Esophagus muscularis mucosa (tissue), 4 donors: Measurements from ENCODE around the gene PRR4. TPM values are rescaled to one million over a fixed set of nuclear protein-coding genes. Genes with fewer than 3 reads are reported as not detected.

Experiments used
- DNase-seq: peaks from one replicate; pipeline ENCODE4 v3.0.0-alpha.2; 2017; ENCODE audit errors: extremely low spot score
- H3K27ac ChIP-seq, 4 donors: fragments of 200-600 bp; sonication (generic); replicated peaks in 1 of 4; 1 replicate in 3 of 4; 2 replicates in 1 of 4; pipeline ENCODE4 v1.5.1; 2016 to 2019; ENCODE audit warnings: mild to moderate bottlenecking in 1 of 4
- H3K27me3 ChIP-seq, 4 donors: fragments of 200-600 bp; sonication (generic); one replicate each; pipeline versions ENCODE4 v1.5.1 to v1.6.0; 2016 to 2019
- H3K36me3 ChIP-seq, 4 donors: fragments of 200-600 bp; sonication (generic); one replicate each; pipeline ENCODE4 v1.5.1; 2016 to 2019
- H3K4me1 ChIP-seq, 4 donors: fragments of 200-600 bp; sonication (generic); one replicate each; pipeline ENCODE4 v1.5.1; 2016 to 2019
- H3K4me3 ChIP-seq, 4 donors: fragments of 200-600 bp; sonication (generic); 1 replicate in 2 of 4; 2 replicates in 2 of 4; pipeline ENCODE4 v1.5.1; 2016 to 2019; ENCODE audit warnings: mild to moderate bottlenecking in 4 of 4, moderate library complexity in 1 of 4
- H3K9me3 ChIP-seq, 4 donors: fragments of 200-600 bp; sonication (generic); 1 replicate in 3 of 4; 2 replicates in 1 of 4; pipeline ENCODE4 v1.5.1; 2016 to 2019
- EP300 ChIP-seq: sonication (generic); formaldehyde crosslinking; IDR thresholded peaks from one replicate; pipeline ENCODE4 v1.6.1; 2017; ENCODE audit warnings: antibody characterized with exemption
- POLR2A ChIP-seq: fragments of 450-650 bp; IDR thresholded peaks from one replicate; pipeline ENCODE4 v1.6.1; 2017; ENCODE audit warnings: antibody characterized with exemption, moderate library complexity, mild to moderate bottlenecking, low read depth
- POLR2AphosphoS5 ChIP-seq, 2 donors: sonication (generic); formaldehyde crosslinking; IDR thresholded peaks; one replicate each; pipeline ENCODE4 v1.6.1; 2017; ENCODE audit warnings: antibody characterized with exemption in 2 of 2
- WGBS: methylation state at CpG from one replicate; pipeline ENCODE4 v1.1.5; 2018; 5-methylcytosine and 5-hydroxymethylcytosine counted together
- intact Hi-C: fragments of 100-400 bp; cut with DNase I; formaldehyde crosslinking; loops from one replicate; pipeline ENCODE4 v1.15.1; 2023
- small RNA-seq, 3 donors: library from RNA; depleted of rRNA; stranded (forward); fragments of <200 nt; gene quantifications; one replicate each; pipeline ENCODE3, GENCODE V24; 2016
- total RNA-seq, 4 donors: library from RNA; depleted of rRNA; stranded (reverse); fragments of >200 nt; gene quantifications; one replicate each; pipeline versions ENCODE4 v1.1.0 to v1.2.1, GENCODE V29; 2016
- TF ChIP-seq, protein P1 (sequence below), 3 experiments: fragments of 200-600 bp in 2 of 3; fragments of 450-650 bp in 1 of 3; sonication (generic) in 2 of 3; IDR thresholded peaks; one replicate each; pipeline ENCODE4 v1.5.1; 2017 to 2019; ENCODE audit warnings: antibody characterized with exemption in 3 of 3, mild to moderate bottlenecking in 2 of 3, moderate library complexity in 1 of 3

Gene PRR4
- total RNA-seq, 4 donors from 2014 or later, result 1.0 to 2.1 (median 1.6) TPM; not detected in 1

DNA sequence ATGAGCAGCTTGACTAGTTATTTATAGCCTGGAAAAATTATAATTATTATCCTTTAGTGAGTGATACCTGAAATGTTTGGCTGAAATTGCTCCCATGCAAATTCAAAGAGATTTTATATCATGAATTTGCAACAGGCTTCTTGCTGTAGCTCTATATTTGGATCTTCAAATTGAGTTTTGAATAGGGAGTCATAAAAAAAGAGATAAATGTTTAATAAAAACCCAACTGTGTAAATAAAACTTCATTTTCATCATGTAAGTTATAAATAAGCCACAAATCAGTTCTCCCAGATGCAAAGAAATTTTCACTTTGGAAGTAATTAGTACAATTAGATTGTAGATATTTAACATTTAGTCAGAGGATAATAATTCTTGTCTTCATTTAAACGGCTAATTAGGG lies 42.1 kb downstream of the PRR4 start, which contains the start of gene TAS2R8:
TSS of gene TAS2R8 (minus strand) at position 101 of the 400 bp plus-strand sequence. CDS start 306 bp downstream, outside the sequence.
- no peaks in the 10 kb centered on the region for H3K36me3 ChIP-seq
- no peak within 1 kb of the TSS for H3K27ac ChIP-seq
- intact Hi-C loops, result no loop called here
- H3K4me1 ChIP-seq, result no peaks in the 10 kb centered on the region
- 72% methylated on average over 1 of the region's 1 CpG for WGBS
- H3K4me3 ChIP-seq, result no peak within 1 kb of the TSS
- TF ChIP-seq, protein P1, sequence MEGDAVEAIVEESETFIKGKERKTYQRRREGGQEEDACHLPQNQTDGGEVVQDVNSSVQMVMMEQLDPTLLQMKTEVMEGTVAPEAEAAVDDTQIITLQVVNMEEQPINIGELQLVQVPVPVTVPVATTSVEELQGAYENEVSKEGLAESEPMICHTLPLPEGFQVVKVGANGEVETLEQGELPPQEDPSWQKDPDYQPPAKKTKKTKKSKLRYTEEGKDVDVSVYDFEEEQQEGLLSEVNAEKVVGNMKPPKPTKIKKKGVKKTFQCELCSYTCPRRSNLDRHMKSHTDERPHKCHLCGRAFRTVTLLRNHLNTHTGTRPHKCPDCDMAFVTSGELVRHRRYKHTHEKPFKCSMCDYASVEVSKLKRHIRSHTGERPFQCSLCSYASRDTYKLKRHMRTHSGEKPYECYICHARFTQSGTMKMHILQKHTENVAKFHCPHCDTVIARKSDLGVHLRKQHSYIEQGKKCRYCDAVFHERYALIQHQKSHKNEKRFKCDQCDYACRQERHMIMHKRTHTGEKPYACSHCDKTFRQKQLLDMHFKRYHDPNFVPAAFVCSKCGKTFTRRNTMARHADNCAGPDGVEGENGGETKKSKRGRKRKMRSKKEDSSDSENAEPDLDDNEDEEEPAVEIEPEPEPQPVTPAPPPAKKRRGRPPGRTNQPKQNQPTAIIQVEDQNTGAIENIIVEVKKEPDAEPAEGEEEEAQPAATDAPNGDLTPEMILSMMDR (IDR thresholded peaks at IDR 0.05), result no peak
- TF ChIP-seq POLR2A (no peak), EP300 (no peak), POLR2AphosphoS5 (IDR thresholded peaks at IDR 0.05) (no peak)
- no peaks in the 10 kb centered on the region for H3K27me3 ChIP-seq
- no peaks in the 10 kb centered on the region for H3K9me3 ChIP-seq
- DNase-seq, result no peak

- Histone ChIP-seq H3K36me3 (no peaks in the 10 kb centered on the region), H3K27me3 (peaks cover 0 to 3% (median 0%) of the 10 kb centered on the region in 4 donors), H3K27ac (no peak within 1 kb of the TSS), H3K9me3 (no peaks in the 10 kb centered on the region), H3K4me3 (no peak within 1 kb of the TSS), H3K4me1 (no peaks in the 10 kb centered on the region)
- TF ChIP-seq POLR2A (no peak), EP300 (no peak), POLR2AphosphoS5 (IDR thresholded peaks at IDR 0.05) (no peak)
- TF ChIP-seq, protein P1 (IDR thresholded peaks at IDR 0.05), result no peak
- WGBS, result 57% methylated on average over 4 of the region's 4 CpGs
- no peak for DNase-seq
- intact Hi-C loops, result no loop called here
These were observed 46.7 kb downstream of the PRR4 start, which contains the start of gene TAS2R7 for GRCh38 chr12:10802587-10802986. TSS of gene TAS2R7 (minus strand) at chr12:10802627. CDS start at chr12:10802570, 57 bp downstream.

DNA sequence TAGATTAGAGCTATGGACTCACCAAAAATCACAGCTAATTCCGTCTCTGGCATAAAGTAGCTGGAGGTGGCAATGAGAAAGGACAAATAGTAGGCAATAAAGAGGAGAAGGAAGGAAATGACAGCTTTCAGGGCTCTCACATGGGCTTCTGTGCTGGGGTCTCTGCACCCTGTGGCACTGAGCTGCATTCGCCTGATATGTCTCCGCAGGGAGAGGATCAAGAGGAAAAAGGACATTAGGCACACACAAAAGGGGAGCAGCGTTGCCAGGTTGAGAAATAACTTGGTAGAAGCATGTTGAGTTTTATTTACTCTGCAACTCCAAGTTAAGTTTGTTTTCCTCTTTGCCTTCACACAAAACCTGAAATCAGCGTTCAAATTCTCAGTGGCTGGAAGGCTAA lies 47.5 kb downstream of the PRR4 start:
- Histone ChIP-seq H3K9me3 (no peaks in the 10 kb centered on the region), H3K4me1 (no peaks in the 10 kb centered on the region), H3K36me3 (no peaks in the 10 kb centered on the region), H3K27me3 (peaks cover 0 to 3% (median 0%) of the 10 kb centered on the region in 4 donors), H3K4me3 (no peak overlapping the region), H3K27ac (no peak overlapping the region)
- TF ChIP-seq POLR2AphosphoS5 (IDR thresholded peaks at IDR 0.05), result no peak
- TF ChIP-seq POLR2A, result no peak
- TF ChIP-seq, protein P1 (IDR thresholded peaks at IDR 0.05), result no peak
- TF ChIP-seq EP300, result no peak
- DNase-seq, result no peak
- WGBS, result 69% methylated on average over 5 of the region's 5 CpGs
- intact Hi-C loops, result no loop called here

Small RNA genes within 50 kb of the gene (small RNA-seq; reads per million reads assigned to genes)
- 0 reads per million in 3 donors for gene PRR4

Other genes starting within 250 kb of the PRR4 start
- 10 to 100 TPM in 3 of 4 donors, 1 to 10 TPM in 1; 10.0 to 14.2 (median 11.3) TPM for gene MAGOHB, start 235.9 kb downstream of the PRR4 start, total RNA-seq
- 1 to 10 TPM in 1 of 4 donors, under 1 TPM in 1, not detected in 2; 0.50 to 1.2 TPM for gene STYK1, start 175.4 kb downstream of the PRR4 start, total RNA-seq
- gene YBX3, start 126.2 kb downstream of the PRR4 start, total RNA-seq, result 100 to 1,000 TPM; 406 to 604 (median 588) TPM
- not detected for gene TAS2R7, start 46.8 kb downstream of the PRR4 start, total RNA-seq
- gene TAS2R8, start 42.2 kb downstream of the PRR4 start, total RNA-seq, result not detected
- not detected for gene TAS2R9, start 39.3 kb downstream of the PRR4 start, total RNA-seq
- under 1 TPM in 2 of 4 donors, not detected in 2; 0.40 to 0.42 TPM for gene TAS2R10, start 23.1 kb downstream of the PRR4 start, total RNA-seq
- gene PRH1, start 34.8 kb upstream of the PRR4 start, total RNA-seq, result 10 to 100 TPM; 11.0 to 17.0 (median 12.6) TPM
- 1 to 10 TPM in 1 of 4 donors, under 1 TPM in 3; 0.52 to 1.7 (median 0.80) TPM for gene TAS2R13, start 60.1 kb upstream of the PRR4 start, total RNA-seq
- gene PRH2, start 79.8 kb upstream of the PRR4 start, total RNA-seq, result not detected
- gene TAS2R14, start 89.8 kb upstream of the PRR4 start, total RNA-seq, result 1 to 10 TPM; 1.5 to 3.3 (median 1.6) TPM
- 1 to 10 TPM in 3 of 4 donors, under 1 TPM in 1; 0.99 to 4.2 (median 1.3) TPM for gene TAS2R50, start 137.4 kb upstream of the PRR4 start, total RNA-seq
- gene TAS2R20, start 148.8 kb upstream of the PRR4 start, total RNA-seq, result 1 to 10 TPM in 3 of 4 donors, under 1 TPM in 1; 0.78 to 4.6 (median 1.3) TPM
- 1 to 10 TPM; 1.4 to 8.3 (median 2.6) TPM for gene TAS2R19, start 173.1 kb upstream of the PRR4 start, total RNA-seq
- gene TAS2R31, start 181.9 kb upstream of the PRR4 start, total RNA-seq, result 1 to 10 TPM; 1.1 to 3.3 (median 2.2) TPM
- gene TAS2R46, start 212.8 kb upstream of the PRR4 start, total RNA-seq, result 1 to 10 TPM in 1 of 4 donors, not detected in 3; 1.1 TPM
- 1 to 10 TPM in 2 of 4 donors, under 1 TPM in 2; 0.39 to 1.3 (median 0.87) TPM for gene TAS2R43, start 242.8 kb upstream of the PRR4 start, total RNA-seq